Peyer's patch (tissue), 4 donors: ENCODE data around the gene TRIM41. TPM values are rescaled to one million over a fixed set of nuclear protein-coding genes. Genes with fewer than 3 reads are reported as not detected.
"Not testable (repeated sequence)": the region's sequence is repeated elsewhere in the genome, so short reads cannot be mapped to it uniquely, and the experiment has no call there.

Experiments used
- DNase-seq, 3 donors: peaks; one replicate each; pipeline ENCODE4 v3.0.0-alpha.2; 2017 to 2019
- H3K27ac ChIP-seq, 4 donors: fragments of 200-600 bp; sonication (generic); one replicate each; pipeline ENCODE4 v1.5.1; 2016 to 2019
- H3K27me3 ChIP-seq, 2 donors: fragments of 200-600 bp; sonication (generic); one replicate each; pipeline ENCODE4 v1.5.1; 2019
- H3K36me3 ChIP-seq, 3 donors: fragments of 200-600 bp; sonication (generic); one replicate each; pipeline ENCODE4 v1.5.1; 2016 to 2019
- H3K4me1 ChIP-seq, 4 donors: fragments of 200-600 bp; sonication (generic); one replicate each; pipeline ENCODE4 v1.5.1; 2016 to 2019
- H3K4me3 ChIP-seq, 4 donors: fragments of 200-600 bp; sonication (generic); 1 replicate in 3 of 4; 2 replicates in 1 of 4; pipeline ENCODE4 v1.5.1; 2016 to 2019; ENCODE audit warnings: mild to moderate bottlenecking in 1 of 4
- H3K9me3 ChIP-seq, 4 donors: fragments of 200-600 bp; sonication (generic); one replicate each; pipeline ENCODE4 v1.5.1; 2016 to 2019; ENCODE audit warnings: mild to moderate bottlenecking in 1 of 4
- POLR2A ChIP-seq, 2 donors: fragments of 450-650 bp; IDR thresholded peaks; one replicate each; pipeline ENCODE4 v1.5.1; 2017; ENCODE audit warnings: antibody characterized with exemption in 2 of 2, mild to moderate bottlenecking in 2 of 2, moderate library complexity in 2 of 2
- small RNA-seq, 2 donors: library from RNA; depleted of rRNA; stranded (forward); fragments of <200 nt; gene quantifications; one replicate each; pipeline ENCODE3, GENCODE V24; 2016
- total RNA-seq, 4 donors: library from RNA; depleted of rRNA; stranded (reverse); fragments of >200 nt; gene quantifications; one replicate each; pipeline ENCODE4 v1.1.0, GENCODE V29; 2016
- TF ChIP-seq, protein P1 (sequence below), 6 experiments: fragments of 450-650 bp in 4 of 6; fragments of 200-600 bp in 2 of 6; sonication (generic) in 1 of 6; IDR thresholded peaks; one replicate each; pipeline ENCODE4 v1.5.1; 2017 to 2019; ENCODE audit warnings: antibody characterized with exemption in 6 of 6, mild to moderate bottlenecking in 3 of 6, moderate library complexity in 1 of 6

The TRIM41 gene
- total RNA-seq, 4 donors from 2014 or later: 13.7 to 31.4 (median 21.8) TPM

DNA sequence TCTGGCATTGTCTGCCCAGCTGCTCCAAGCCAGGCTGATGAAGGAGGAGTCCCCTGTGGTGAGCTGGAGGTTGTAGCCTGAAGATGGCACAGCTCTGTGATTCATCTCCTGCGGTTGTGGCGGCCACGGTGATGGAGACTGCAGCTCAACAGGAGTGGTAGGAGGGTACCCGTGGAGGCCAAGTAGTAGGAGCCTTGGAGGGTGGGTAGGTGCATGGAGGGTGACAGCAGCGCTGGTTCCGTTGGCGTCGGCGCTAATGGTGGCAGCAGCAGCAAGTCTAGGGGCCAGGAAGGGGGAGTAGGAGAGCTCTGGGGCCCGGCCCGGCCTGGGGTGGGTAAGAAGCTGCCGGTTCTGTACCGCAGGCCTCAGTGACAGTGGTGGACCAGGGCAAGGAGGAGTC, 60.3 kb downstream of the TRIM41 start:
- DNase-seq: no peak
- no peak for TF ChIP-seq POLR2A (IDR thresholded peaks at IDR 0.05)
- TF ChIP-seq, protein P1, sequence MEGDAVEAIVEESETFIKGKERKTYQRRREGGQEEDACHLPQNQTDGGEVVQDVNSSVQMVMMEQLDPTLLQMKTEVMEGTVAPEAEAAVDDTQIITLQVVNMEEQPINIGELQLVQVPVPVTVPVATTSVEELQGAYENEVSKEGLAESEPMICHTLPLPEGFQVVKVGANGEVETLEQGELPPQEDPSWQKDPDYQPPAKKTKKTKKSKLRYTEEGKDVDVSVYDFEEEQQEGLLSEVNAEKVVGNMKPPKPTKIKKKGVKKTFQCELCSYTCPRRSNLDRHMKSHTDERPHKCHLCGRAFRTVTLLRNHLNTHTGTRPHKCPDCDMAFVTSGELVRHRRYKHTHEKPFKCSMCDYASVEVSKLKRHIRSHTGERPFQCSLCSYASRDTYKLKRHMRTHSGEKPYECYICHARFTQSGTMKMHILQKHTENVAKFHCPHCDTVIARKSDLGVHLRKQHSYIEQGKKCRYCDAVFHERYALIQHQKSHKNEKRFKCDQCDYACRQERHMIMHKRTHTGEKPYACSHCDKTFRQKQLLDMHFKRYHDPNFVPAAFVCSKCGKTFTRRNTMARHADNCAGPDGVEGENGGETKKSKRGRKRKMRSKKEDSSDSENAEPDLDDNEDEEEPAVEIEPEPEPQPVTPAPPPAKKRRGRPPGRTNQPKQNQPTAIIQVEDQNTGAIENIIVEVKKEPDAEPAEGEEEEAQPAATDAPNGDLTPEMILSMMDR (IDR thresholded peaks at IDR 0.05): no peak
- Histone ChIP-seq H3K4me3 (no peak overlapping the region), H3K36me3 (no peaks in the 10 kb centered on the region), H3K27me3 (no peaks in the 10 kb centered on the region), H3K4me1 (no peaks in the 10 kb centered on the region), H3K9me3 (no peaks in the 10 kb centered on the region), H3K27ac (no peak overlapping the region)

DNA sequence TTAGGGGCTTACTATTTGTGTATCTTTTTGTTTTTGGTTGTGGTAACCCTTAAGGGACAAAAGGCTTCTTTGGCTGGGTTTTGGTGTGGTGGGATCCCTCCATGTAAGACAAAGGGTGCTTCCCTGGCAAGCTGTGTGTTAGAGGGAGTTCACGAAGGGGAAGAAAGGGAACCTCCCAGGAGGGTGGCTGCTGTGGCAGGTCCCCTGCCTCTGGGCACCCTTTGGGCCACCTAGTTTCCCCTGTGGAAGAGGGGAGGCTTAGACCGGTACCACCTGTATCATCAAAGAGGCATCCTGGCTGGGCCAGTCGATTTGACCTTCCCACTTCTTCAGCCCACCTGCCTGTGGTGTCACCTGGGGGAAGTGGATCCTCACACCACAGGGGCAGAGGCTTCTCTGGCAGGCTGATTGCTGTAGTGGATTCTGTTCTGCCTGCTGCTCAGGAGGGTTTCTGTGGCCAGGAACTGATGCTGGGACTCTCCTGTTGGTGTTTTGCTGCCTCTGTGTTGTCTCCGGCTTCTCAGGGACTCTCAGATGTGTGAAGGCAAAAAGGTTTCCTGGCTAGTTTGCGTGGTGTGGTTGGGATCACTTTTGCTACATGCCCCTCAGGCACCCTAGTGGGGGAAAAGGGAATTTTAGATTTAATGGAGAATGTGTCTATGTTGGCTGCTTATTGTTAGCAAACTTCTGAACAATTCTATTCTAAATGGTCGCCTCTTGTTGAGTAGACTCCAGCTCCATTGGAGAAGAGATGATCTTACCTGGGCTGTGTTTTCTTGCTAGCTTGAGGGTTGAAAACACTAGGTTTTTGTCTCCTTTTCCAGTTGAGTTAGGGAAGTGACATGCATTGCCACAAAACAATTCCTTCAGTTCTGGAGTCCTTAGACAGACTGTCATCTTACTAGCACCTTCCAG, 61.0 kb downstream of the TRIM41 start:
- H3K4me3 ChIP-seq, H3K9me3 ChIP-seq, H3K27ac ChIP-seq, H3K4me1 ChIP-seq, H3K27me3 ChIP-seq, H3K36me3 ChIP-seq, DNase-seq: not testable (repeated sequence)
- TF ChIP-seq, protein P1 (IDR thresholded peaks at IDR 0.05): peak in 2 of 6 experiments; percentile 6 to 8

Small RNAs within 50 kb of the gene (small RNA-seq; reads per million reads assigned to genes)
- gene MIR4638: 0 reads per million in 2 donors
- 0 reads per million in 2 donors for gene SNORD95
- gene SNORD96A: 0 reads per million in 2 donors

Other genes with a start within 250 kb of the TRIM41 start
- gene BTNL3, start 234.4 kb upstream of the TRIM41 start, total RNA-seq: 100 to 1,000 TPM in 2 of 4 donors, 10 to 100 TPM in 1, 1 to 10 TPM in 1; 7.4 to 214 (median 110) TPM
- 10 to 100 TPM in 1 of 4 donors, 1 to 10 TPM in 3; 5.3 to 48.7 (median 8.7) TPM for gene BTNL9, start 183.0 kb upstream of the TRIM41 start, total RNA-seq
- gene OR2V1, start 92.1 kb upstream of the TRIM41 start, total RNA-seq: not detected
- not detected for gene OR2V2, start 75.7 kb upstream of the TRIM41 start, total RNA-seq
- 1 to 10 TPM in 3 of 4 donors, under 1 TPM in 1; 0.88 to 2.6 (median 2.2) TPM for gene TRIM7, start 18.1 kb upstream of the TRIM41 start, total RNA-seq
- 1,000 to 10,000 TPM; 1,067 to 1,931 (median 1,321) TPM for gene RACK1, start 20.6 kb downstream of the TRIM41 start, total RNA-seq
- gene TRIM52, start 37.9 kb downstream of the TRIM41 start, total RNA-seq: 10 to 100 TPM; 15.6 to 23.1 (median 20.3) TPM
- not detected for gene OR4F3, start 144.0 kb downstream of the TRIM41 start, total RNA-seq